ENCODE data around the gene CLN6.
"Not testable (repeated sequence)": the region's sequence is repeated elsewhere in the genome, so short reads cannot be mapped to it uniquely, and the experiment has no call there.

The CLN6 gene

GRCh38 chr15:68213991-68214837 is 15.3 kb downstream of the CLN6 start:
- no peak for TF ChIP-seq CTCF (IDR thresholded peaks at IDR 0.05; ENCODE audit: borderline replicate concordance, insufficient read depth, low read depth, low read length)
- no peak overlapping the region for H3K4me3 ChIP-seq (ENCODE audit: low read depth, low read length)

DNA sequence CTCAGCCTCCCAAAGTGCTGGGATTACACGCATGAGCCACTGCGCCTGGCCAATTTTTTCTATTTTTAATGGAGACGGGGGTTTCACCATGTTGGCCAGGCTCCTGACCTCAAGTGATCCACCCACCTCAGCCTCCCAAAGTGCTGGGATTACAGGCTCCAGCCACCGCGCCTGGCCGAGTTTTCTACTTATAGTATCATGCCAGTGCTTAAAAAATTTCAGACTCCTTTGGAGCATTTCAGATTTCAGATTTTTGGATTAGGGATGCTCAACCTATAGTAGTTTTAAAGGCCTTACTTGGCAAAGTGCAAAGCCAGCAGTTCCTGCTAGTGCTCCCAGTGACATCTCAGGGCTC is 16.1 kb downstream of the CLN6 start:
- H3K4me3 ChIP-seq (ENCODE audit: low read depth, low read length) = not testable (repeated sequence)

DNA sequence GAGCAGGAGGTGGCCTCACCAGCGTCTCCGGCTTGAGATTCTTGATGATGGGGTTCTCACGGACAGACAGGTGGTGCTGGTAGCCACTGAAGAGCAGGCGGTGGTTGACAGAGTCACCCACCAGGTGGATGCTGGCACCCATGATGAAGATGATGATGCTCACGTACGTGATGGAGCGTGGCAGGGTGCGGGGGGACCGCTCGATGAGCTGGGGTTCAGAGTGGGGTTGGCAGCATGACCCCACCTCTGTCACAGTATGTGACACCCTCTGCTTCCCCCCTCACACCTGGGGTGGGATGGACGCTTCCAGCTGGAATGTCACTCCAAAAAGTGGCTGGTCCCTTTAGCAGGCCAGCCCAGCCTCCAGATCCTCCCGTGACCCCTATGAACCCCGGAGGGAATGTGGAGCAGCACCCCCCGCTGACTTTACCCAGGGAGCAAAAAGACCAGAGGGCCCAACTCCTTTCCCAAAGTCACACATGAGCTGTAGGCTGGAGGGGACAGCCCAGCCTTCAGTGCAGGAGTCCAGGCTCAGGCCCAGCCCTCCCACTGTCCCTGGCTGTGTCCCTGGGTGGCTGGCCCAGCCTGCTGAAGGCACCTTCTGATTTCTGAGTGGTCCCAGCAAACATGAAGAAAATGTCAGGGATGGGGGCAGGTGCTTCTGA is 17.7 kb downstream of the CLN6 start:
- no peak for TF ChIP-seq CTCF (IDR thresholded peaks at IDR 0.05; ENCODE audit: borderline replicate concordance, insufficient read depth, low read depth, low read length)

DNA sequence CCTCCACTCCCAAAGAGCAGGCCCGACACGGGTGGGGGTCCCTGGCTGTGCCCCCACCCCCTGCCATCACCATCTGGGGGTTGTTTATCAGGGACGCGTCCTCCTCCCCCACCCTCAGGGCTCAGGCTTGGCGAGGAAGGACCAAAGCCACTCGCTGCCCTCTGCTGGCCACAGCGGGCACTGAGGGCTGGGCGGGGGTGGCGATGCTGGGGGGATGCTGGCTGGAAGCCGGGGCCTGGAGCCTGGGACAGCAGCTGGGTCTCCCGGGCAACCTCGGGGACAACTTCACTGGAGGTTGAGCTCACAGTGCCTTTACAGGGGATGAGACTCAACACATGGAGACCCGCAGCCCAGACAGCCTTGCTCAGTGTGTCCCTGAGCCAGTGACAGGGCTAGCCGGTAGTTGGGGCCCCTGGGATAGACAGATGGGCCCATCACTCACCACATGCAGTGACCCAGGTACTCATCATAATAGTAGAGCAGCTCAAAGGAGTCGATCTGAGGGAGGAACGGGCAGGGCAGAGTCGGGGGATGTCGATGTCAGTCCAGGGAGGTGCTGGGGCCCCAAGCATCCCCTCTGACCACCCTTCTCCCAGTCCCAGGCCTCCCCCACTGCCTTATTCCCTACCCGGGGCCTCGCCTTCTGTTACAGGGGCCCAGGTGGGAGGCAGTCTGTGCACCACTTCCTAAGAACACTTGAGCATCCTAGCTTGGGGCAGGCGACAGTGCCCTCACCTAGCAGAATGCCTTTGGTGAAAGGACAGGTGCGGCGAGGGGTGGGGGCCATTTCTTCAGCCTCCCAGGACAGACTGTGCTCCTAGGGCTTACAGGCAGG is 18.5 kb downstream of the CLN6 start:
- no peak overlapping the region for H3K4me3 ChIP-seq (ENCODE audit: low read depth, low read length)
- TF ChIP-seq CTCF (IDR thresholded peaks at IDR 0.05; ENCODE audit: borderline replicate concordance, insufficient read depth, low read depth, low read length) = peak; percentile 83

More for the DNA sequence above, 17.7 kb downstream of the CLN6 start:
- no peak overlapping the region for H3K4me3 ChIP-seq (ENCODE audit: low read depth, low read length)

- no peak overlapping the region for H3K4me3 ChIP-seq (ENCODE audit: low read depth, low read length)
- TF ChIP-seq CTCF (IDR thresholded peaks at IDR 0.05; ENCODE audit: borderline replicate concordance, insufficient read depth, low read depth, low read length) = no peak
Measured at GRCh38 chr15:68210409-68210756, 19.1 kb downstream of the CLN6 start.

GRCh38 chr15:68209735-68210408 is 19.7 kb downstream of the CLN6 start:
- no peak for TF ChIP-seq CTCF (IDR thresholded peaks at IDR 0.05; ENCODE audit: borderline replicate concordance, insufficient read depth, low read depth, low read length)
- H3K4me3 ChIP-seq (ENCODE audit: low read depth, low read length) = no peak overlapping the region

DNA sequence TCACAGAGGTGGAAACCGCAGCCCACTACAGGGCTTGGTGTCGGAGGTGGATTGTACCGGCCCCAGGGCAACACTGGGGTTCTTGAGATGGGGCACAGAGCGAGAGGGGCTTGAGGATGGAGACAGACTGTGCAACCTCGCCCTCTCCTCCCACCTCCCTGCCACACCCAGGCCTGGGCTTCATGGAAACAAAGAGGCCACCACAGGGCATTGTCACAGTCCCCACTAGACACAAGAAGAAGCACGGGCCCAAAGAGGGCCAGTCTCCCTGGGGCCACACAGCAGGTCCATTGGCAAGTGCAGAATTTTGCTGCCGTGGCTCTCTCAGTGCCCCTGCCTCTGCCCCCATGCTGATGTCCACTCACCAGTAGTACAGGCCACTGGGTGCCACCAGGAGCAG is 20.3 kb downstream of the CLN6 start:
- no peak overlapping the region for H3K4me3 ChIP-seq (ENCODE audit: low read depth, low read length)
- TF ChIP-seq CTCF (IDR thresholded peaks at IDR 0.05; ENCODE audit: borderline replicate concordance, insufficient read depth, low read depth, low read length) = no peak
